ENCODE results near the gene CPED1. TPM values are rescaled to one million over a fixed set of nuclear protein-coding genes. Genes with fewer than 3 reads are reported as not detected.

CPED1 gene
- total RNA-seq, 4 donors from 2014 or later, result 32.5 to 49.5 (median 40.2) TPM

DNA sequence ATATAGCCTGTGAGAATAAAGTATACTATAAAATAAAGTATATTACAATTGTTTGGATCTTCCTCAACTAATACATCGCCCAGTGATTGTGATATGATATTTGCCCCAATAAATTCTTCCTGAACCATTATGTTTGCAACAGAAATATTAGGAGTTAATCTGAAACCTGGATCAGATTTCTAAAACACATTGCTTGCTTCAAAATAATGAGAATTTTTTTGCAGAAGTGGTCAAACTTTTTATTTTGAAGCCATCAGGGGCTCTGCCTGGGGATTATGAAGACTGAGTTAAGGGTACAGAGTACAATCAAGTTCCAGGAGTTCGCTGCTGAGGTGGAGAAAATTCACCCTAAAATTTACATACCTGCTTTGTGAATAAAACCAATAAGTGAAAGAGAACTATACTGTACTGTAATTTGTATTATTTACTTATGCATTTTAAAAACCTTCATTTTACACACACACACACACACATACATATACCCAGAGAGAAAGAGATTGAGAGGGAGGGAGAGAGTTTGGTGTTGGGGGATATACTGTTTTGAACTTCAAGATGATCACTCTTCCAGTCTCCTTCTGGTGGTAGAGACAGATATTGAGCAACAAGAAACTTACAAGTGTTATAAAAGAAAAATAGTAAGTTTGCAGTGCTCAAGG lies 91.9 kb downstream of the CPED1 start:
- TF ChIP-seq, protein P1, sequence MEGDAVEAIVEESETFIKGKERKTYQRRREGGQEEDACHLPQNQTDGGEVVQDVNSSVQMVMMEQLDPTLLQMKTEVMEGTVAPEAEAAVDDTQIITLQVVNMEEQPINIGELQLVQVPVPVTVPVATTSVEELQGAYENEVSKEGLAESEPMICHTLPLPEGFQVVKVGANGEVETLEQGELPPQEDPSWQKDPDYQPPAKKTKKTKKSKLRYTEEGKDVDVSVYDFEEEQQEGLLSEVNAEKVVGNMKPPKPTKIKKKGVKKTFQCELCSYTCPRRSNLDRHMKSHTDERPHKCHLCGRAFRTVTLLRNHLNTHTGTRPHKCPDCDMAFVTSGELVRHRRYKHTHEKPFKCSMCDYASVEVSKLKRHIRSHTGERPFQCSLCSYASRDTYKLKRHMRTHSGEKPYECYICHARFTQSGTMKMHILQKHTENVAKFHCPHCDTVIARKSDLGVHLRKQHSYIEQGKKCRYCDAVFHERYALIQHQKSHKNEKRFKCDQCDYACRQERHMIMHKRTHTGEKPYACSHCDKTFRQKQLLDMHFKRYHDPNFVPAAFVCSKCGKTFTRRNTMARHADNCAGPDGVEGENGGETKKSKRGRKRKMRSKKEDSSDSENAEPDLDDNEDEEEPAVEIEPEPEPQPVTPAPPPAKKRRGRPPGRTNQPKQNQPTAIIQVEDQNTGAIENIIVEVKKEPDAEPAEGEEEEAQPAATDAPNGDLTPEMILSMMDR (IDR thresholded peaks at IDR 0.05; ENCODE audit: low read depth), result no peak

DNA sequence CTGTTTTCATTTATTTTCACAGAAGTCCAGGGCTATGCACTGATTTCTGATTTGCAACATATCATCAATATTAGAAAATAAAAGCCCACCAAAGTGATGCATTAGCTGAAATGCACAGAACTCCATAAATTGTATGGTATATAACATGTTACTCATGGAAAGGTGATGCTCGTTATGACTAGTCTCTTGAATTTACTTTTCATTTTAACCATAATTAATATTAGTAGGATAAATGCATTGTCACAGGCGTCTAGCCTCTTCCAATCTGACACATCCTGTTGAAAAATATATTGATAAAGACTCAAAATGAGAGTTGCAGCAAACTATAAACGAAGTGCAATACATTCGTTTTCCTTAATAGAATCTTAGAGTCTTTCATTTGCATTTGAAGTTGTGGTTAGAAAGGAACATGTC lies 92.4 kb downstream of the CPED1 start:
- TF ChIP-seq, protein P1 (IDR thresholded peaks at IDR 0.05; ENCODE audit: low read depth), result no peak

DNA sequence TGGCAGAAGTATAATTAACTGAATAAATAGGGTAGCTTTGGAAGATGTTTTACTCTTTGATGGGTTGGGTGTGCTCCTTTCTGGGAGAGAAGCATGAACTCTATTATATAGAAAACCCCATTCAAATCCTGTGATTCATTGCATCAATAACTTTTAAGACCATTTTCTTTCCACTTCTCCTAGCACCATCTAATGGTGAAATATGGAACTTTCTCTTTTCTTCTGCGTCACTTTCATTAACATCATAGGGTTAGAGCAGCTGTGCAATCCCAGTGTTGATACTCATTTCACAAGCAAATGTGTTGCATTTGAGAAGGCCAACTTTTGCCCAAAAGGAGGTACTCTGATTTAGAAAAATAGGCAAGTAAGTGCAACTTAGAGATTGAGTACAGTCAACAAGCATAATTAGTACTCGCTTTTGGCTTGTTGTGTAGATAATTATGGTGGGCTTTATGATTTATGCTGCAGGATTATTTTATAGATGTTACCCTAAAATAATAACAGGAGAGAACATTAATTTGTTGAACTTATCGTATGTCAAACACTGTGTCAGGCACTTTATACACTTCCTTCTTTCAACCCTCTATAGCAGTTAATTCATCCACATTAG lies 92.9 kb downstream of the CPED1 start:
- TF ChIP-seq, protein P1 (IDR thresholded peaks at IDR 0.05; ENCODE audit: low read depth), result no peak

DNA sequence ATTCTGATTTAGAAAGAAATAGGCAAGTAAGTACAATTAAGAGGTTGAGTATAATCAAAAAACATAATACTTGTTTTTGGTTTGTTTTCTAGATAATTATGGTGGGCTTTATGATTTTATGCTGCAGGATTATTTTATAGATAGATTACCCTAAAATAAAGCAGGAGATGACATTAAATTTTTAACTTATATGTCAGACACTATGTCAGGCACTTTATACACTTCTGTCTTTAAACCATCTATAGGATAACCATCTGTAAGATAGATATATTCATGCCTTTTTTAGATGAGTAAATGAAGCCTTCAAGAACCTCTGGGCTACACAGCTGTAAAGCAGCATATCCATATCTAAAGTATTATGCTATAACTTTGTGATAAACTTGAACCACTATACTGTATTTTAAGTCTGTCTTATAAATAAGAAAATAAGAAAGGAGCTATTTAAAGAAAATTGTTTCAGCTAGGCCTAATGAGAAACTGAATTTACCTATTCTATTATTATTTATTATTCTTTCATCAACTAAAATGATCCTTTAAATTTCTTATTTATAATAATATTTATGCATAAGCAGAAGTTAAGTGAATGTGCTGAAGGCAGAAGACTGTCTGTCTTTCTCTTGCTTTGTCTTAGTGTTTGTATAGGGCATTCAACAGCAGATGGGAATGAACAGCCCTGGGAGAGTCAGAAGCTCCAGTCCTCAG lies 94.0 kb downstream of the CPED1 start:
- TF ChIP-seq, protein P1 (IDR thresholded peaks at IDR 0.05; ENCODE audit: low read depth), result no peak

DNA sequence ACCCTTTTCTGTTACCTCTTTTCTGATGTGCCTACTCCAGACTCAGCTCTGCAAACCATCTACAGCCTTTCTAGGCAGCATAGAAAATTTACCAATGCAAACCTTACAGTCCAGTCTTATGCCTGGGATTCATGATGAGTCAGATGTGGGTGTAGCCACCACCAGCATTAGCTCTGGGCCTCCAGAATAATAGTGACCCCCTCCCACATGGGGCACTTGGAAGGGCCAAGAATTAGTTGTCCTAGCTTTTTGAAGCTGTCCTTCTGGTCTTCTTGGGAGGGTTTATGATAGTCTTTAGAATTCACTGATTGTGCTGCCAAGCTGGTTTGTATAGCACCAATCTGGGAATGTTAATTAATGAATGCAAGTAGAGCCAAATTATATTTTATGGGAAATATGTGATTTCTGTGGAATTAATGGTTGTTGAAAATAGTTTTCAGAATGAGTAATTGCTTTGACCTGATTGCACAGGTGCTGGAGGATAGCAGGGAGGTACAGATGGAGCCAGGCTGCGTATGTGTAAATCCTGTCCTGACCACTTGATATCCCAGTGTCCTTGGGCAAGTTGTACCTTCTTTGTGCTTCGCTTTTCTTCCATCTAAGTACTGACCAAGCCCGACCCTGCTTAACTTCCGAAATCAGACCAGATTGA lies 94.8 kb downstream of the CPED1 start:
- TF ChIP-seq, protein P1 (IDR thresholded peaks at IDR 0.05; ENCODE audit: low read depth), result no peak

DNA sequence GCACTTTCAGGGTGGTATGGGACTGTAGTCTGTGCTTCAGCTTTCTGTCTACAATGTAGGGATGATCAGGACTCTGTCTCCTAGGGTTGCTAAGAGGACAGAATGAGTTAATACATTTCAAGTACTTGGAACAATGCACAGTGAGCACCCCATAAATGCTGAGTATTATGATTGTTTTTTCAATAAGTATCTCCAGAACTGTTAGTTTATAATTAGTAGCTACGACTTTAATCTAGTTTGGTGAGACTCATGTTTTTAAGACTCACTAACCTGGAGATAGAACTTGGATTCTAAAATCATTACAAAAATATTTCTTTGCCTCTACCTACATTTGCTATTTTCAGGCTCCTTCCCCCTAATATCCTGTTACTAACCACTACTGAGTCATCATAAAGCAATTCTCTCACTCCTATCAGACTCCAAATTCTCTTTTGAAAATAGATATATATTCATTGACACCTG lies 95.3 kb downstream of the CPED1 start:
- TF ChIP-seq, protein P1 (IDR thresholded peaks at IDR 0.05; ENCODE audit: low read depth), result no peak

DNA sequence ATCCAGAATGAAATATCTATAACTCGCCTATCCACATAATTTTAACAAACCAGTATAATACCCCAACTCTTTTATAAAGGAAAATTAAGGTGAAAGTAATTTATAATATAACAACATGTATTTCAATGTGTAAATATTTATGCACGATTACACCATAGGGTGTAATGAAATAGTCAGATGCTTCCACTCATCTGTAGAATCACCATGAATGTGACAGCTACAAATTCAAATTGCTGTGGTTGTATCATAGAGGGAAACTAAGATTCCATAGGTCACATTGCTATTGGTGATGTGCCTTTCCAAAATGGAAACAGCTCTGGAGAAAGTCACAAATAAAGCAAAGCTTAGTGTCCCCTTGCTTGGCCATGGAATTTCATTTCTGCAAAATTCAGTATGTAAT lies 95.7 kb downstream of the CPED1 start:
- TF ChIP-seq, protein P1 (IDR thresholded peaks at IDR 0.05; ENCODE audit: low read depth), result no peak
